ENCODE results near the gene ITGB5.
"Not testable (repeated sequence)": the region's sequence is repeated elsewhere in the genome, so short reads cannot be mapped to it uniquely, and the experiment has no call there.

ITGB5 gene

DNA sequence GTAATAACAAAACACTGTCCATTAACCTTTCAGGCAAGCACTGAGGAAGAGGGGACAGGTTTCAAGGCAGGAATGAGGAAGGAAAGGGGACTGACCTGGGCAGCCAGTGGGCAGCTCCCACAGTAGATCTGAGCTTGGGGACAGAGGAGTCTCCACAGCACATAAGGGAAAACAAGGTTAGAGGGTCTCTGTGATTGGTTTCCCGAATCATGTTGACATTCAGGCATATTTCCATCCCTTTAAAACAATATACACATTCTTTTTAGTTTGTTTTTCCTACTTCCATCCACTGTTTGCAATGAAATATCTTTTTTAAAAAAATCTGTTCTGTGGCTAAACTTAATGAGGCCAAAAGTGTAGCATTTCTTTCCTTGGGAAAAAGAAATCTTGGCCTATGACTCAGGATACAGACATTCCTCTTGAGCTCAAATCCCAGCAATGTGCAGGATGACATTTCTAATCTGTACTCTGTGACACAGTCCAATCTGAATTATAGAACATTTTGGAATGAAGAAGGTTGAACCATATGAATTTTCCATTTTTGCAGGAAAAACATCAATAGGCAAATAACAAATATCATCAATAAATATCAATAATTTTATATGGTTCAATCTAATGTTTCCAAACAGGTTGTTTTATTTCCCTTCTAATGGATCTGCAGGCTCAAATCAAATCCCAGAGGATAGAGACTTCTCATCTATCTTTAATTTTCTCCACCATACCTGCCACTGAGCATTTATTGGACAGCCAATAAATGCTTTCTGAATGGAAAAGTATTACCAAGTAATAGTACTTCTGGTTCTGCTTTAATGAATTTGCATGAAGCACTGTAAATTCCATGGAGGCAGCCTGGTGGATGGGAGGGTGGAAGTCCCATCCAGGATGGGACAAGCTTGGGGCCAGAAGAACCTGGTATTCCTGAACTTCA is 54.1 kb downstream of the ITGB5 start:
- no peak for DNase-seq

DNA sequence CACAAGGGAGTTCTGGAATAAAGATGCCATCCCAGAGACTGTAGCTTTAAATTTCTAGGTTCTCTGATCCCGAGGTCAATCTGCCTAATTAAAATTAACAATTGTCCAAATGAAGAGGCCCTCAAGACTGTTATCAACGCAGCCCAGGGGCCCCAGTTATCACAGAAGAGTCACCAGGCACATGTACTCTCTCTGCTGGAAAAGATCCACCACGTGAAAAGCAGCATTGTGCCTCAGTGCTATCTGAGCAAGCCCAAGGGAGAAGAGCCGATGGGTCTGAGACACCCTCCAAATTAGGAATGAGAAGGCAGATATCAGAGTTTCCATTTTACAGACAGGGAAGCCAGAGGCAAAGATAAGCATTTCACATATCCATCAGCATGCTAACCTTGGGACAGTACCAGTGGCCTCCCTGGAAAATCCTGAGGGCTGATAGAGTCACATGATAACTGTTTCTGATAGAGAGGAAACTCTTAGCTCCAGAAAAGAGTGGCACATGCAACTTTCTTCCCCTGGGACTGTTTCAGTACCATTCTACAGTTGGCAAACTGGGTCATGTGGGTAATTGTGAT is 55.5 kb downstream of the ITGB5 start:
- DNase-seq: no peak

DNA sequence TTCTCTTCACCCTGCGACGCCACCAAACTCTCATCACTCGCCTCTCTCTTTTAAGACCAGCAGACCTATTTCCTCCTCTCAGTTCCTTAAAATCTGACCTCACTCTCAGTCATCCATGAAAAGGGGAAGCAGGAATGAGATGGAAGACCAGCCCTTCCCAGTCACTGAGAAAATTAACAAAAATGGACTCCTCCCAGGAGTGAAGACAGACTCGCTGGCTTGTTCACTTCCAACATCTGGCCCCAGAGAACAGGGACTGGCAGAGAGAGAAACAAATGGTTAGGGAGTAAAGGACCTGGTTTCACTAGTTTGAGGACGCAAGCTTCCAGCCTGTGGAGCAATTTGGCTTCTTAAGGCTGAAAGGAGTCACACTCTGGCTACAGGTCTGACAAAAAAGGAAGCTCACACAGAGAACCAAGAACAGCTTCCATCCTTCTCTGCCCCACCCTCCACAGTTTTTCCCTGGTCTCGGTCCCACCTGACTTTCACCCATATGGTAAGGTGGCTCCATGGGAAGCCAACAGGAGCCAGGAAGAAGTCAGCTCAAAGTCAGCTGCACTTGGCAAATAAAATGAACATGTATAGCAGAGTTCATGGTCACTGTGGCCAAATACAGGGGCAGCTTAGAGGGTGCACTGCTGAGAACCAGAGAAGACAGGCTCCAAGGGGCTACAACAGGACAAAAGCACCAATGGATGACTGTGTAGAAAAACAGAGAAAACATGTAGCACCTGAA is 57.2 kb downstream of the ITGB5 start:
- DNase-seq: no peak

DNA sequence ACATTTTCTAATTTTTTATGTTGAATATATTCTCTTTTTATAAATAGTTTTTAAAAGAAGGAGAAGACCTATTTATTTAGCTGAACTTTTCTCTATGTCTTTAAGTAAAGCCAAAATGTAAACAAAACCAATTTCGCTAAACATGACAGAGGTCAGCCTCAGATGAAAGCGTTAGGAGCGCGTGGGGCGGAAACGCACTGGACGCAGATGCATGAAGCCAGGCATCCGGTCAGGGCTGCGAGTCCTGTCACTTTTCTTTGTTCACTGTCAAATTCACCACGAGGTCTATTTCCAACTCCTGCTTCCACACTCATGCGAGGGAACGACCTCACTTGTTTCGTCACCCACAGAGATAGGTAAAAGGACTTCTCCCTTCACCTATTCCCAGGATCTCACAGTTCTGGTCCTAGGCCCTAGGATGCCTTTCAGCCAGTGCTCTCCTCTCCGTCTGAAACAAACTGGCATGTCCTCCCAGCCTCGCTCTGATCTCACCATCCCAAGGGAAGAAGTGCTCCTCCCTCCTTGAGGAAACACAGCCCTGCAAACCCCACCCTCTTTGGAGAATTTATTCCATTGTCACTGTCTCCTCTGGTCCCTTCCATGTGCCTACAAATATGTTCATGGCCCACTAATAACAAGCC is 57.9 kb downstream of the ITGB5 start:
- DNase-seq: no peak

DNA sequence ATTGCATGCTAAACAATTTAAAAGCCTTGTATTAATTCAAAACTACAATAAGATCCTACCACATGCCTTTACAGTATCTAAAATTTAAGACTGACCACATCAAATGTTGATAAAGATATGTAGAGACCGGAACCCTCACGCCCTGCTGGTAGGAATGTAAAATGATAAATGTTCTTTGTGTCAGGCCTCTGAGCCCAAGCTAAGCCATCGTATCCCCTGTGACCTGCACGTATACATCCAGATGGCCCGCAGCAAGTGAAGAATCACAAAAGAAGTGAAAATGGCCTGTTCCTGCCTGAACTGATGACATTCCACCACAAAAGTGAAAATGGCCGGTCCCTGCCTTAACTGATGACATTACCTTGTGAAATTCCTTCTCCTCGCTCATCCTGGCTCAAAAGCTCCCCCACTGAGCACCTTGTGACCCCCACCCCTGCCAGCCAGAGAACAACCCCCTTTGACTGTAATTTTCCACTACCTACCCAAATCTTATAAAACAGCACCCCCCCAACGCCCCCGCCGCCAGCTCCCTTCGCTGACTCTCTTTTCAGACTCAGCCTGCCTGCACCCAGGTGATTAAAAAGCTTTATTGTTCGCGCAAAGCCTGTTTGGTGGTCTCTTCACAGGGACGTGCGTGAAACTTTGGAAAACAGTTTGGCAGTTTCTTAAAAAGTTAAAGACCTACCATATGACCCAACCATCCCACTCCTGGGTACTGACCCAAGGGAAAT is 59.5 kb downstream of the ITGB5 start:
- not testable (repeated sequence) for DNase-seq

DNA sequence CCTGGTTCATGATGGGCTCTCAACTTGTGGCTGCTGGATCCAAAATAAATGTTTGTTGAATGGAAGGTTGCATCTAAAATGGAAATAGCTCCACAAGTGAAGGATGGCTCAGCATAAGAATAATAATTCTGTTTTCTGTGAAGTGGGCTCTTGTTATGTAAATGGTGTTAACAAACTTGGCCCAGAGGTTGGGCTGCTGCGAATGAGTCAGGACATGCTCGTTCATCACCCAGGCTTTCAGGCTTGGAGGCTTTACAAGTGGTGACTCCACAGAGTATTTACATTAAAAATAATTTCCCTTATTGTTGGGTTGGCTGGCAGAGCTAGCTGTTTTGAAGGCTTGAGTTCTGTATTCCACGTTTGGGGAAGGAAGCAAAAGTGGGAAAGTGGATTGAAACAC is 60.5 kb downstream of the ITGB5 start:
- DNase-seq: no peak

DNA sequence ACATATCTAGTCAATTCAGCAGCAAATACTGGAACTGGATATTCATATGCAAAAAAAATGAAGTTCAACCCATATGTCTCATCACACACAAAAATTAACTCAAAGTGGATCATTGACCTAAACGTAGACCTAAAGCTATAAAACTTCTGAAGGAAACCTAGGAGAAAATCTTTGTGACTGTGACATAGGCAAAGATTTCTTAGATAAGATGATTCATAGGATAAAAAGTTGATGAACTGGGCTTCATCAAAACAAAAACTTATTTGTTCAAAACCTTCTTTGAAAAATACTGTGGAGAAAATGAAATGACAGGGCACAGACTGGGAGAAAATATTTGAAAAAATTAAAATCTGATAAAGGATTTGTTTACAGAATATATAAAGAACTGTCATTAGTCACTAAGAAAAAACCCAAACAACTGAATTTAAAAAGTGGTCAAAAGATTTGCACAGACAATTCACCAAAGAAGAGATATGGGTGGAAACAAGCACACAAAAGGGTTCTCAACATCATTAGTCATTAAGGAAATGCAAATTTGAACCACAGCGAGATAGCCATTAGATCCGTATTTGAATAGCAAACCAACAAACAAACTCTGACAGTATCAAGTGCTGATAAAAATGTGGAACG is 62.8 kb downstream of the ITGB5 start:
- DNase-seq: peak; percentile 73

DNA sequence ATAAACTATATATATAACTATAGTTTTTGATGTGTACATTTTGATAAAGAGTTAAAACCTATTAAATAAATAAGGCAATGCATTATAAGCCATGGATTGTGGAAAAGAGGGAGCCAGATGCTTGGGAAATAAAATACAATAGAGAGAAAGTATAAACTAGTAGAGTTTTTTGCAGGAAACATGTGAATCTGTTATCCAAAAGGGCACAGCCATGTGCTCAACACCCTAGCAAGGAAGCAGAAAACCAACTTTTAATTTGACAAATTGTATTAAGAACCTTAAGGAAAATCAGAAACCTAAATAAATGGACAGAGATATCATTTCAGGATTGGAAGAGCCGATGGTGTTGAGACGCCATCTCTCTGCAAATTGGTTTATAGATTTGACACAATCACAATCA is 63.5 kb downstream of the ITGB5 start:
- no peak for DNase-seq

DNA sequence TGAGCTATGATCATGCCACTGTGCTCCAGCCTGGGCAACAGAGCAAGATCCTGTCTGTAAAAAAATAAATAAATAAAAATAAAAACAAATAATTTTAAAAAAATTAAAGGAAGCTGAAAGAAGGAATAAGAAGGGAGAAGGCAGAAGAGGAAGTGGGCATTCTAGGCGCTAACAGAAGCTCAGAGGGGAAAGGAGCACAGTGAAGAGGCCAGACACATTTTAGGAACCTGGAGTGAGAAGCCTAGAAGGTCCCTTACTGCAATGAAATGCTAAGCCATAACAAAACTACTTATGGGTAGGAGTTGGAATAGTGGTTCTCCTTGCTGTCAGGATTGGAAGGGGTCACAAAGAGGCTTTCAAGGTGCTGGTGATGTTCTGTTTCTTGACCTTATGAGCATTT is 64.0 kb downstream of the ITGB5 start:
- no peak for DNase-seq

DNA sequence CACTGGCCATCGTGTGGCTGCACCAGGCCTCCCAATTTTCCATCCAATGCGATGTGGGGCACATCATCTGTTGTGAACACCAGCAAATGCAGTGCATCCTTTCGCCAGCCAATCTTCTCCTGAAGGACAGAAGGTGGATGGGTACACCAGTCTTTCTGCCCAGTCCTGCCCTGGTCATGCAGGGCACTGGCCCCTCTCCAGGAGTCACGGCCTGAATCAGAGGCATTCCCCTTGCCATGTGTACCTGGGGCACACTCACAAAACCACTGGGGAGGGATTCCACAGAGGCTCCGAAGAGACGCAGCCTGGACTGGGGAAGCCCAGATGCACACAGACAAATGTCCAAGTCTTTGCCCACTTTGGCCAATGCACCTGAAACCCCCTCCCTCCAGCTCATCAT is 65.8 kb downstream of the ITGB5 start:
- no peak for DNase-seq

DNA sequence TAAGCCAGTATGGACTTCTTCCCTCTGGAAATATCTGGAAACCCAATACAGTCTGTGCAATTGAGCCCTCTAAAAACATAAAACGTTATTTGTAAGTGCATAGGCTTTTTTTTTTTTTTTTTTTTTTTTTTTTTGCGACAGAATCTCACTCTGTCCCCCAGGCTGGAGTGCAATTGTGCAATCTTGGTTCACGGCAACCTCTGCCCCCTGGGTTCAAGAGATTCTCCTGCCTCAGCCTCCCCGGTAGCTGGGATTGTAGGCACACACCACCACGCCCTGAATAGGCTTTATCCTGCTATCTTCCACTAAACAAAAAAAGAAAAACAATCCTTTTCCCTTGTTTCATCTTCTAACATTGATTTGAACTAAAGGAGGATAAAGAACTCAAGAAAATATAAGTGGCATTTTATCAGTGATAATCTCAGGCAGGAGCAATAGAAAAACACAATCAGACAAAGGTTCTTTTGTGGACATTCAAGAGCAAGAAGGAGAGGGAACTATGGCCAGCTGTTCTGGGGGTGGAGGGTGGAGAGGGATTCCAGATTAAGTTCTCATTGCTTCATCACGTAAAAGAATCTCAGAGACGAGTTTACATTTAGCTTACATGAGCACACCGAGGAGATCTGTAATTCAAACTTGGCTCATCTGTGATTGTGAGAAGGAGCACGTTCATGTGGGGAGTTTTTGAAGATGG is 68.6 kb downstream of the ITGB5 start:
- DNase-seq: no peak

DNA sequence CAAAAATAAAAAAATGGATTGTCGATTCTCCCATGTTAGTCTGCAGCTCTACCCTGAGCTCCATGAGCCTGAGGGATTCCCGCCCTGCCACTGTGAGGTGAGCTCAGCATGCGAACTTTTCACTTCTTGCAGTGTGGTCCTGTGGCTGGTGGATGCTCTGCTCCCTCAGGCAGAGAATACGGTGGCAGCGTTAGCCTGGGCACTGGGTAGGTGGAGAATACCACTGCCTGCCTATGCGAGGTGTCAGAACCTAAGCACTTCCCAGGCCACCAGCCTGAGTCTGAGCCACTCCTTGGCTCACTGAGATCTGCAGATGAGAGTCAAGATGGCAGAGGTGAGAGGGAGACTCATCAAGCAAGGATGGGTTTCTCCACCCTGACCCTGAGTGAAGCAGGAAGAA is 70.1 kb downstream of the ITGB5 start:
- DNase-seq: no peak

DNA sequence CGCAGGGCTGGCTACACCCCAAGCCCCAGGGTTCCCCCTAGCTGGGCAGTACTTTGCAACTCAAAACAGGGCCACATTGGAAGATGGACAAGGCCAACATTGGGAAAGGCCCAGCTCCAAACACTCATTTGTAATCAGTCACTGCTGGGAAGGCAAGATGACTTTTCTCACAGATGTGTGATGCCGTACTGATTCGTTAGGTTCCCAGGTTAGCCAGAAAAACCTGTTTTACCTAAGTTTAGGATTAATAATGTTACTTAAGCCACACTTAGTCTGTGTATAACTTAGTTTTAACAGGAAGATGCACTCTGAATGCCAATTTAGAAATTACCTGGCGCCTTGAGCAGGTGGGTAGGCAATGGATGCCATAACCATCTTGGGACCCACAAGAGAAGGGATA is 71.0 kb downstream of the ITGB5 start:
- no peak for DNase-seq

DNA sequence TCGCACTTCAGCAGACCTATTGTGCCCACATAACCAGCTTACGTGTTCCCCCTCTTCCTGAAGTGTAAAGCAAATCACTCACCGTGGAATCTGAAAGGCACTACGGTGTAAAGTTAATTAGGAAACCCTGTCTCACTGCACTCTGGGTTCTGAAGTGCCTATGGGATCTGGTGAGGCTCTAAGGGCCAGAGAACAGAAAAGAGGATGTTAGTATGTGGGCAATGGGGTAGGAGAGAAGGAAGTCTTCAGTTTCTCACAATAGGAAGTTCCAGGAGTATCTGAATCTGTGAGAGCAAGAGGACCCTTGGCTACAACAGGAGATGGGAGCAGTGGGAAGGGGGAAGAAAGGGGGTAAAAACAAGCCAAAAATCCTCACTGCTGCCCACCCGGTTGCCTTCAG is 71.4 kb downstream of the ITGB5 start:
- no peak for DNase-seq

DNA sequence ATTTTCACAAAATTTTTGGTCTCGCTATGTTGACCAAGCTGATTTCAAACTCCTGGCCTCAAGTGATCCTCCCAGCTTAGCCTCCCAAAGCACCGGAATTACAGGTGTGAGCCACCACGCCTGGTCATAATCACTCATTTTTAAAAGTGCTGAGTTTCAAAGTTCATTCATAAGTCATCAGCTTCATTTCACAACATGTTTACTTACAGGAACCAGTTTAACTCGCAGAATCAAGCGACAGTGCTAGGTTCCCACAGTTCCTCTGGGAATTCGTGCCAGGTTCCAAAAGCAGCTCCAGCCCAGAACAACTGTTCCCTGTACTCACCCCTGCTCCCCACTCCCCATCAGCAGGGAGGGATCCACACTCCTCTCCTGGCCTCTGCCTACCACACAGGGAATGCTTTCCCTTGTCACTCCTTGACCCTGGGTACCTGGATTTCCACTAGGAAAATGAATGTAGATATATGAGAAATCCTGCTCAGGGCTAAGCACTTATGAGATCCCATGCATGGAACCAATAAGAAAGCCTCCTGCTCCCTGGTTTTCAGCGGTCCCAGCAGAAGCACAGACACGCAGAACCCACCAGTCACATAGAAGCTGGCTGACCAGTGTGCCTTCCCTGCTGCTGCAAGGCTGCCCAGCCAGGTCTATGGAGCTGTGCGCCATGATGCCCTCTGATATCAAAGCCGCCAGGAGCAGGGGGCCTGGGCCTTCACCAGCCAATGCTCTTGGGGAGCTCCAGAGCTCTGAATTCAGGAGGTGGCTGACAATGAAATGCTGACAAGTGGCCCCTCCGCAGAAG is 72.3 kb downstream of the ITGB5 start:
- DNase-seq: no peak

DNA sequence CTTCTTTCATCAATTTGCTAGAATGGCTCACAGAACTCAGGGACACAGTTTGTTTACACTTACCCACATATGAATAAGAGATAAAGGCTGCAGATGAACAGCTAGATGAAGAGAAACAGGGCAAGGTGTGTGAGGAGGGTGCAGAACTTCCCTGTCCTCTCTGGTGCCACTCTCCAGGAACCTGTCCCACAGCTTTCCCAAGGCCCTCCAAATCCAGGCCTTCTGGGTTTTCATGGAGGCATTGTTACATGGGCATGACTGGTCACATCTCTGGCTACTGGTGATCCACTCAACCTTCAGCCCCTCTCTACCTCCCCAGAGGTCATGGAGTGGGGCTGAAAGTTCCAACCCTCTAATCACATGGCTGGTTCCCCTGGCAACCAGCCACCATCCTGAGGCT is 73.6 kb downstream of the ITGB5 start:
- no peak for DNase-seq

DNA sequence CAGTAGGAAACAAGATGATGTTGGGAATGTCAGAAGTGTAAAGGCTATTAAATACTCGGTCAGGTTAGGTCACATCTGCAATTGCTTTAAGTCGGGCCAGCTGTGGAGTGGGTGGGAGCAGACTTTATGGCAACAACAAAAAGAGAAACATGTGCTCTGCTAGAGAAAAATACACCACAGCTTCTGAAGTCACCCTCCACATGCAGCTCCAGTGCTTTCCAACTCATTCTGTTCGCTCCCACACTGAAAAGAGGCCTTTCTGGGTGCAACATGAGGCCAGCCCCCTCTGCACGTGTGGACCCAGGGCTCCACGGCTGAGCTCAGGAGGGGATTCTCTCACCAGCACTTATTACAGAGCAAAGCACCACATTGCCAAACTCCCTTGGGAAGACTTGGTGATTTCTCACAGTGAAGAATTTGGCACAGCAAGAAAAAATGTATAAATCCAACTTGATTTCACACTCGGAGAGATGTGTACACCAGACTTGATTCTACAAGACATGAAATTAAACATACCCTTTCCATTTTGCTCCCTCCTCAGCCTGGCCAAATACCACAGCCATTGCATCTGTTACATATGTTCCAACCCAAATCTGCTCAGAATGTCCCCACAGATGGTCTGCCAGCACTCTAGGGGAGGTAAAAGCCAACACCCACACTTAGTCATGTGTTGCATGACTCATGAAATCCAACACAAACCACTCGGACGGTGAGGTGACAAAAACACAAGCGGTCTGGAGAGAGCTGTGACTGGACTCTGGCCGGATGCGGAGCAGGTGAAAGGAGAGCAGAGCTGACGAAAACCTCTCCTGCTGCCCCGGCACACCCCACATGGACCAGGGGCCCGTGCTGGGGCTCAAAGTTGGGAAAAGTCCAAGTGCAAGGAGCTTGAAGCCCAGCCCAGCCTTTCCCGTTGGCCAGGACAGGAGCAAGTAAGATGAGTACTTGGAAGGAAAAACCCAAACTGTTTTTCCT is 74.6 kb downstream of the ITGB5 start:
- DNase-seq: no peak

DNA sequence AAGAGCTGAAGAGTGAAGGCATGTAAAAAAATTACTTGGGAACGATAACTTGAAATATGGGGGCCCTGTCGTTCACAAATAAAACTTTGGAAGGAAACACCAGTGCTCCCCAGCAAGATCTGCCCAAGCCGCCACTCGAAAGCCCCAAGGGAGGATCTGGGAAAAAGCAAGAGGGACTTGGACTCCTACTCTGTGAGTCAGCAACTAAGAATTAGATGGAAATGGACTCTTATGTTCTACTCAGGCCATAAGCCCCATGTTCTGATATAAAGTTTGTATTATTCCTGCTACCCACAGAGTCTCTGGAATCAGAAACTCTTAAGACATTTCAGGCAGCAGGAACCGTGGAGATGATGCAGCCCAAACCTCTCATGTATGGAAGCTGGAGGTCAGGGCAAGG is 75.7 kb downstream of the ITGB5 start:
- DNase-seq: no peak

DNA sequence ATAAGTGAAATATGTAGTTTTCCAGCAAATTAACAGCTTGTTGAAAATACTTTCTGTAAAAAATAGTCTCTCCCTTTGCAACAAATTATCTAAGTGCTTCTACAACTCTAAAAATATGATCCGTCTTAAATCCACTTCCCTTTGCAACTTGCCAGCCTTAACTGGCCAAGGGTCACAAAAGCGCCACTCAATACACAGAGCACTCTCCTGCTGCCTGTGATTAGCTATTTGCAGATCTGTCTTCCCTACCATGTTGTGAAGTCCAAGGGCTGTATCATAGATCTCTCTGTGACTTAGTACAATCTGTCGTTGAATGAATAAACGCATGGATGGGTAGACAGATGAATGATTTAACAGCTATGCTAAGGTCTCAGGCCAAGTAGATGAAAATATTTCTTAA is 76.2 kb downstream of the ITGB5 start:
- DNase-seq: no peak

DNA sequence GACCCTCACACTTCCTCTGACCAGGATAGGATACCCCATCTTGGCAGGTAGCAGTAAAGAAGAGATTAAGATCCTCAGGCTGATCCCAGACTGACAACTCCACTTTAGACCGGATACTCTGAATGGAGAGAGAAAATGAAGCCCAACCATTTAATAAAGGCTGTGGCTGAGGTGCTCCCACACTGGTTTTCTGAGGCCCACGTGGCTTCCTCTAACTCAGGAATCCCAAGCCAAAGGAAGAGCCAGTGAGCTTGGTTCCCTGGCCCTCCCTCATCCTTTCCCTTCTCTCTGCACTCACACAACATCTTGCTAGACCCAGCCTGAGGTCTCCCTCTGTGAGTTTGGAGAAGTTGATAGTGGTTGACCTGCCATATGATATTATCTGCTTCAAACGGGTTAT is 78.1 kb downstream of the ITGB5 start:
- DNase-seq: no peak

All from NCI-H526 treated with DMSO at 0.1 percent for 48 hours (cell line).